Thoracic aorta (tissue), 2 donors: ENCODE results near the gene DAB2. TPM values are rescaled to one million over a fixed set of nuclear protein-coding genes. Genes with fewer than 3 reads are reported as not detected.

ENCODE experiments used
- ATAC-seq: fragments of 150-250 bp; one replicate; pipeline ENCODE4 v1.8.0; 2017; ENCODE audit warnings: low read depth; ENCODE audit not compliant: insufficient number of reproducible peaks, low FRiP score
- DNase-seq: peaks from one replicate; pipeline ENCODE4 v3.0.0-alpha.2; 2020; ENCODE audit warnings: low spot score
- H3K27ac ChIP-seq, 2 donors: fragments of 200-600 bp; sonication (generic); 1 replicate in 1 of 2; 2 replicates in 1 of 2; pipeline ENCODE4 v1.5.1; 2016; ENCODE audit warnings: mild to moderate bottlenecking in 2 of 2, moderate library complexity in 2 of 2
- H3K27me3 ChIP-seq: fragments of 200-600 bp; sonication (generic); replicated peaks from 2 replicates; pipeline ENCODE4 v1.6.0; 2016; ENCODE audit warnings: mild to moderate bottlenecking; ENCODE audit not compliant: insufficient read depth
- H3K36me3 ChIP-seq: fragments of 200-600 bp; sonication (generic); one replicate; pipeline ENCODE4 v1.5.1; 2016
- H3K4me1 ChIP-seq, 2 donors: fragments of 200-600 bp; sonication (generic); 1 replicate in 1 of 2; 2 replicates in 1 of 2; pipeline versions ENCODE4 v1.5.1 to v1.6.0; 2016; ENCODE audit warnings: low read depth in 2 of 2, mild to moderate bottlenecking in 1 of 2; ENCODE audit not compliant: control insufficient read depth in 1 of 2
- H3K4me3 ChIP-seq: fragments of 200-600 bp; sonication (generic); 2 replicates; pipeline ENCODE4 v1.5.1; 2016; ENCODE audit warnings: mild to moderate bottlenecking
- H3K9me3 ChIP-seq: fragments of 200-600 bp; sonication (generic); 2 replicates; pipeline ENCODE4 v1.5.1; 2016
- CTCF ChIP-seq: fragments of 200-600 bp; sonication (generic); IDR thresholded peaks from one replicate; pipeline ENCODE4 v1.5.1; 2019; ENCODE audit warnings: antibody characterized with exemption
- total RNA-seq, 2 donors: library from RNA; depleted of rRNA; stranded (reverse); fragments of >200 nt; gene quantifications; one replicate each; pipeline versions ENCODE4 v1.1.0 to v1.2.3, GENCODE V29; 2016

The DAB2 gene
- total RNA-seq, 2 donors from 2014 or later: 162 to 187 TPM

GRCh38 chr5:39400713-39401578 is 23.8 kb downstream of the DAB2 start:
- Histone ChIP-seq H3K9me3 (no peaks in the 10 kb centered on the region), H3K4me3 (no peak overlapping the region), H3K4me1 (peaks cover 36 to 50% of the 10 kb centered on the region in 2 donors), H3K36me3 (no peaks in the 10 kb centered on the region), H3K27ac (peak overlapping the region; percentile 82 to 87), H3K27me3 (no peaks in the 10 kb centered on the region)
- DNase-seq (no peak), ATAC-seq (no peak)
- TF ChIP-seq CTCF: no peak

GRCh38 chr5:39399135-39400036 is 25.4 kb downstream of the DAB2 start:
- DNase-seq (no peak), ATAC-seq (peak; percentile 99)
- TF ChIP-seq CTCF: no peak
- Histone ChIP-seq H3K27ac (peak overlapping the region; percentile 82 to 87), H3K4me3 (peak overlapping the region; percentile 10), H3K4me1 (peaks cover 32 to 55% of the 10 kb centered on the region in 2 donors), H3K36me3 (no peaks in the 10 kb centered on the region), H3K9me3 (no peaks in the 10 kb centered on the region), H3K27me3 (no peaks in the 10 kb centered on the region)

GRCh38 chr5:39396843-39397242 is 27.9 kb downstream of the DAB2 start:
- peaks cover 29 to 45% of the 10 kb centered on the region in 2 donors for H3K4me1 ChIP-seq
- no peak overlapping the region for H3K4me3 ChIP-seq
- H3K9me3 ChIP-seq: no peaks in the 10 kb centered on the region
- ATAC-seq (no peak), DNase-seq (no peak)
- no peak overlapping the region for H3K27ac ChIP-seq
- no peak for TF ChIP-seq CTCF
- H3K36me3 ChIP-seq: peaks cover 7% of the 10 kb centered on the region
- H3K27me3 ChIP-seq: no peaks in the 10 kb centered on the region

- DNase-seq (no peak), ATAC-seq (no peak)
- H3K27me3 ChIP-seq: no peaks in the 10 kb centered on the region
- no peaks in the 10 kb centered on the region for H3K9me3 ChIP-seq
- peaks cover 22 to 34% of the 10 kb centered on the region in 2 donors for H3K4me1 ChIP-seq
- H3K36me3 ChIP-seq: peaks cover 16% of the 10 kb centered on the region
- peak overlapping the region in 1 of 2 donors; percentile 9 for H3K27ac ChIP-seq
- no peak for TF ChIP-seq CTCF
- no peak overlapping the region for H3K4me3 ChIP-seq
Measured at GRCh38 chr5:39395521-39395920, 29.3 kb downstream of the DAB2 start.

- ATAC-seq (no peak), DNase-seq (no peak)
- H3K4me3 ChIP-seq: no peak overlapping the region
- peak overlapping the region in 1 of 2 donors; percentile 9 for H3K27ac ChIP-seq
- peaks cover 18 to 28% of the 10 kb centered on the region in 2 donors for H3K4me1 ChIP-seq
- H3K9me3 ChIP-seq: no peaks in the 10 kb centered on the region
- no peaks in the 10 kb centered on the region for H3K27me3 ChIP-seq
- TF ChIP-seq CTCF: no peak
- H3K36me3 ChIP-seq: peaks cover 21% of the 10 kb centered on the region
Measured at GRCh38 chr5:39394946-39395345, 29.8 kb downstream of the DAB2 start.
